ENCODE measurements around the gene CHTOP.

Gene CHTOP

GRCh38 chr1:153613406-153613805 lies 20.5 kb upstream of the CHTOP start:
- no peak for DNase-seq (ENCODE audit: low spot score)

- DNase-seq (ENCODE audit: low spot score): no peak
Observed at GRCh38 chr1:153614189-153614900, 19.5 kb upstream of the CHTOP start.

GRCh38 chr1:153614906-153615305 lies 19.0 kb upstream of the CHTOP start:
- no peak for DNase-seq (ENCODE audit: low spot score)

- no peak for DNase-seq (ENCODE audit: low spot score)
Observed at GRCh38 chr1:153615406-153615805, 18.5 kb upstream of the CHTOP start.

- DNase-seq (ENCODE audit: low spot score): no peak
Observed at GRCh38 chr1:153616144-153616916, 17.5 kb upstream of the CHTOP start, which contains the start of gene S100A14. Gene S100A14 (minus strand): TSS chr1:153616325. CDS start chr1:153615858, 467 bp downstream.

- DNase-seq (ENCODE audit: low spot score): no peak
Observed at GRCh38 chr1:153616917-153617311, 17.0 kb upstream of the CHTOP start.

GRCh38 chr1:153617663-153618062 lies 16.2 kb upstream of the CHTOP start:
- DNase-seq (ENCODE audit: low spot score): peak; percentile 91

GRCh38 chr1:153619171-153619570 lies 14.7 kb upstream of the CHTOP start:
- no peak for DNase-seq (ENCODE audit: low spot score)

GRCh38 chr1:153623101-153623500 lies 10.8 kb upstream of the CHTOP start:
- DNase-seq (ENCODE audit: low spot score): no peak

GRCh38 chr1:153624965-153625611 lies 8.8 kb upstream of the CHTOP start:
- no peak for DNase-seq (ENCODE audit: low spot score)

- no peak for DNase-seq (ENCODE audit: low spot score)
Observed at GRCh38 chr1:153626477-153626903, 7.4 kb upstream of the CHTOP start.

GRCh38 chr1:153626904-153627714 lies 6.8 kb upstream of the CHTOP start, which contains the start of gene S100A13:
Gene S100A13 (minus strand): TSS chr1:153627505. CDS start chr1:153626472, 1,033 bp downstream.
- peak; percentile 90 for DNase-seq (ENCODE audit: low spot score)

- DNase-seq (ENCODE audit: low spot score): no peak
Observed at GRCh38 chr1:153627715-153628626, 5.9 kb upstream of the CHTOP start, which contains the start of gene S100A1. Gene S100A1 (plus strand): TSS chr1:153628434. CDS start chr1:153630522, 2,088 bp downstream.

- DNase-seq (ENCODE audit: low spot score): no peak
Observed at GRCh38 chr1:153628638-153629342, 5.1 kb upstream of the CHTOP start.

GRCh38 chr1:153629343-153629665 lies 4.6 kb upstream of the CHTOP start:
- no peak for DNase-seq (ENCODE audit: low spot score)

- DNase-seq (ENCODE audit: low spot score): no peak
Observed at GRCh38 chr1:153629971-153630370, 3.9 kb upstream of the CHTOP start.

GRCh38 chr1:153630384-153630783 lies 3.5 kb upstream of the CHTOP start:
- DNase-seq (ENCODE audit: low spot score): no peak

GRCh38 chr1:153631047-153632022 lies 2.5 kb upstream of the CHTOP start:
- DNase-seq (ENCODE audit: low spot score): no peak
